ENCODE data around the gene JPH3.

DNA sequence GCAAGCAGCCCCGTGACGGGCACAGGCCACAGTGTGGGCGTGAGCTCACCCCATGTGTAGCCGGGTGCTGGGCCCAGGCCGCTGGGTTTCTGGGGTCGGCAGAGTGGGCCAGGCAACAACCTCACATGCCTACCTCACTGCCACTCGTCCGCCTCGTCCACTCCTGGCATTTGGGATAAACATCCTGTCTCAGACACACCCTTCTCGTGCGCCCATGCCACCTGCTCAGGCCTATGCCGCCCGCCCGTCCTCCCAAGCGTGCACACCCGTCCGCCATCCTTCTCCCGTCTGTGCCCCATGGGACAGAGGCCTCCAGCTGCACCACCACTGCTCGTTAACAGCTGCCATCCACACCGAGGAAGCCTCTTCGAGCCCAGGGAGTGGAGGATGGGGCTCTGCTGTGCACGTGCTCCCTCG is 99.2 kb downstream of the JPH3 start:
- TF ChIP-seq, protein P1, sequence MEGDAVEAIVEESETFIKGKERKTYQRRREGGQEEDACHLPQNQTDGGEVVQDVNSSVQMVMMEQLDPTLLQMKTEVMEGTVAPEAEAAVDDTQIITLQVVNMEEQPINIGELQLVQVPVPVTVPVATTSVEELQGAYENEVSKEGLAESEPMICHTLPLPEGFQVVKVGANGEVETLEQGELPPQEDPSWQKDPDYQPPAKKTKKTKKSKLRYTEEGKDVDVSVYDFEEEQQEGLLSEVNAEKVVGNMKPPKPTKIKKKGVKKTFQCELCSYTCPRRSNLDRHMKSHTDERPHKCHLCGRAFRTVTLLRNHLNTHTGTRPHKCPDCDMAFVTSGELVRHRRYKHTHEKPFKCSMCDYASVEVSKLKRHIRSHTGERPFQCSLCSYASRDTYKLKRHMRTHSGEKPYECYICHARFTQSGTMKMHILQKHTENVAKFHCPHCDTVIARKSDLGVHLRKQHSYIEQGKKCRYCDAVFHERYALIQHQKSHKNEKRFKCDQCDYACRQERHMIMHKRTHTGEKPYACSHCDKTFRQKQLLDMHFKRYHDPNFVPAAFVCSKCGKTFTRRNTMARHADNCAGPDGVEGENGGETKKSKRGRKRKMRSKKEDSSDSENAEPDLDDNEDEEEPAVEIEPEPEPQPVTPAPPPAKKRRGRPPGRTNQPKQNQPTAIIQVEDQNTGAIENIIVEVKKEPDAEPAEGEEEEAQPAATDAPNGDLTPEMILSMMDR (IDR thresholded peaks at IDR 0.05; ENCODE audit: low read depth, low read length, poor library complexity, severe bottlenecking), result no peak
- TF ChIP-seq EZH2phosphoT487 (IDR thresholded peaks at IDR 0.05; ENCODE audit: borderline replicate concordance, low read length), result no peak

All from DOHH2 (cell line).